ENCODE data around the gene SMIM45.

Gene SMIM45

DNA sequence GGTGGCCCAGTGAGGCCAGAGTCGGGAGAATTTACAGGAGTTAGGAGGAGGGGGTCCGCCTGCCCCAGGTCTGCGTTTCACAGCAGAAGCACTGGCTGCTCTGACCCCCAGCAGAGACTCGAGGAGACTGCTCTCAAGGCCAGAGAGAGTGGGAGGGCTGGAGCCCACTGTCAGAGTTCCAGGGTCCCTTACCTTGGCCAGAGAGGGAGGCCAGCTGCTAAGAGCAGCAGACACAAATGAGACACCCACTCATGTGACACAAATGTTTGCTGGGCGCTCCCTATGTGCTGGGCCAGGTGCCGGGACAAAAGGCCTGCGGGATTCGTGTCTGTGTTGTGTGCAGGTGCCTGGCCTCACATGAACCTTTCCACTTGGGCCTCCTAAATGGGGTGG, 22.5 kb upstream of the SMIM45 start:
- intact Hi-C loops (cut with micrococcal nuclease), result no loop called here
- H3K23ac ChIP-seq (ENCODE audit: low read depth, low read length), result no peak overlapping the region
- POLR2A ChIA-PET (ENCODE audit: unreplicated experiment), result no interaction called here
- CTCF ChIA-PET, result no interaction called here
- no peak overlapping the region for H2BK5ac ChIP-seq (ENCODE audit: low read depth, low read length, poor library complexity, severe bottlenecking)
- 80% methylated on average over 2 of the region's 8 CpGs; no CpG with 5 or more reads in 1 of the 2 experiments for WGBS, 2 experiments (ENCODE audit: extremely low coverage in 2 of 2, insufficient read length in 1 of 2)
- H4K91ac ChIP-seq (ENCODE audit: insufficient read depth, low read depth, low read length), result no peak overlapping the region
- no peaks in the 10 kb centered on the region for H3K4me1 ChIP-seq (ENCODE audit: control insufficient read depth, insufficient read depth, low read length)
- H3K18ac ChIP-seq (ENCODE audit: low read depth, low read length), result no peak overlapping the region
- in situ Hi-C loops (cut with MboI; ENCODE audit: low sequenced_read_pairs), result no loop called here
- H3K14ac ChIP-seq (replicated peaks; ENCODE audit: low read depth, low read length), result no peak overlapping the region
- H3K4ac ChIP-seq (ENCODE audit: low read depth, low read length), result no peak overlapping the region
- no peak overlapping the region for H2AFZ ChIP-seq (replicated peaks; ENCODE audit: low read length, poor library complexity)
- no peak overlapping the region for H2AK5ac ChIP-seq (ENCODE audit: low read depth, low read length)
- H2BK15ac ChIP-seq (ENCODE audit: low read depth, low read length), result no peak overlapping the region
- no peaks in the 10 kb centered on the region for H3K79me1 ChIP-seq (ENCODE audit: low read depth in 1 of 2, low read length in 2 of 2)
- H3K27me3 ChIP-seq (ENCODE audit: control insufficient read depth, insufficient read depth, low read length), result peaks cover 15% of the 10 kb centered on the region
- no peak overlapping the region for H4K5ac ChIP-seq (ENCODE audit: low read depth, low read length)
- H4K8ac ChIP-seq (ENCODE audit: low read depth in 2 of 2, low read length in 2 of 2), result no peak overlapping the region
- TF ChIP-seq CHD1 (IDR thresholded peaks at IDR 0.05; ENCODE audit: low read depth, low read length), result no peak
- no peak for TF ChIP-seq FOS (IDR thresholded peaks at IDR 0.05; ENCODE audit: low read depth, low read length)
- TF ChIP-seq CEBPB (IDR thresholded peaks at IDR 0.05; ENCODE audit: low read depth, low read length), result no peak
- TF ChIP-seq MXI1 (IDR thresholded peaks at IDR 0.05; ENCODE audit: borderline replicate concordance, low read depth, low read length), result no peak
- no peak for TF ChIP-seq NFE2L2 (IDR thresholded peaks at IDR 0.05; ENCODE audit: low read depth, low read length)
- TF ChIP-seq USF2 (IDR thresholded peaks at IDR 0.05; ENCODE audit: low read depth, low read length), result no peak
- no peak for TF ChIP-seq MAZ (IDR thresholded peaks at IDR 0.05; ENCODE audit: borderline replicate concordance, low read depth, low read length)
- no peak for TF ChIP-seq POLR2A (IDR thresholded peaks at IDR 0.05; ENCODE audit: low read depth, low read length)
- TF ChIP-seq, protein P1, sequence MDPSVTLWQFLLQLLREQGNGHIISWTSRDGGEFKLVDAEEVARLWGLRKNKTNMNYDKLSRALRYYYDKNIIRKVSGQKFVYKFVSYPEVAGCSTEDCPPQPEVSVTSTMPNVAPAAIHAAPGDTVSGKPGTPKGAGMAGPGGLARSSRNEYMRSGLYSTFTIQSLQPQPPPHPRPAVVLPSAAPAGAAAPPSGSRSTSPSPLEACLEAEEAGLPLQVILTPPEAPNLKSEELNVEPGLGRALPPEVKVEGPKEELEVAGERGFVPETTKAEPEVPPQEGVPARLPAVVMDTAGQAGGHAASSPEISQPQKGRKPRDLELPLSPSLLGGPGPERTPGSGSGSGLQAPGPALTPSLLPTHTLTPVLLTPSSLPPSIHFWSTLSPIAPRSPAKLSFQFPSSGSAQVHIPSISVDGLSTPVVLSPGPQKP (IDR thresholded peaks at IDR 0.05; ENCODE audit: borderline replicate concordance, low read depth, low read length), result no peak
- TF ChIP-seq, protein P2, sequence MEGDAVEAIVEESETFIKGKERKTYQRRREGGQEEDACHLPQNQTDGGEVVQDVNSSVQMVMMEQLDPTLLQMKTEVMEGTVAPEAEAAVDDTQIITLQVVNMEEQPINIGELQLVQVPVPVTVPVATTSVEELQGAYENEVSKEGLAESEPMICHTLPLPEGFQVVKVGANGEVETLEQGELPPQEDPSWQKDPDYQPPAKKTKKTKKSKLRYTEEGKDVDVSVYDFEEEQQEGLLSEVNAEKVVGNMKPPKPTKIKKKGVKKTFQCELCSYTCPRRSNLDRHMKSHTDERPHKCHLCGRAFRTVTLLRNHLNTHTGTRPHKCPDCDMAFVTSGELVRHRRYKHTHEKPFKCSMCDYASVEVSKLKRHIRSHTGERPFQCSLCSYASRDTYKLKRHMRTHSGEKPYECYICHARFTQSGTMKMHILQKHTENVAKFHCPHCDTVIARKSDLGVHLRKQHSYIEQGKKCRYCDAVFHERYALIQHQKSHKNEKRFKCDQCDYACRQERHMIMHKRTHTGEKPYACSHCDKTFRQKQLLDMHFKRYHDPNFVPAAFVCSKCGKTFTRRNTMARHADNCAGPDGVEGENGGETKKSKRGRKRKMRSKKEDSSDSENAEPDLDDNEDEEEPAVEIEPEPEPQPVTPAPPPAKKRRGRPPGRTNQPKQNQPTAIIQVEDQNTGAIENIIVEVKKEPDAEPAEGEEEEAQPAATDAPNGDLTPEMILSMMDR (conservative IDR thresholded peaks at IDR 0.05; ENCODE audit: low read depth, low read length), result no peak
- no peak for TF ChIP-seq SMC3 (IDR thresholded peaks at IDR 0.05; ENCODE audit: low read depth, low read length)
- no peak for TF ChIP-seq RCOR1 (IDR thresholded peaks at IDR 0.05; ENCODE audit: insufficient replicate concordance, low read length)
- no peak for TF ChIP-seq BHLHE40 (IDR thresholded peaks at IDR 0.05; ENCODE audit: low read depth, low read length)
- H3K9ac ChIP-seq (ENCODE audit: low read depth, low read length), result no peak overlapping the region
- no peaks in the 10 kb centered on the region for H3K36me3 ChIP-seq (ENCODE audit: control insufficient read depth, insufficient read depth, low read length)
- no peak overlapping the region for H2BK20ac ChIP-seq (ENCODE audit: low read depth, low read length)
- H3K27ac ChIP-seq (ENCODE audit: insufficient read depth, low read length), result no peak overlapping the region
- no peak overlapping the region for H3K4me3 ChIP-seq (ENCODE audit: insufficient read depth, low read depth, low read length)
- no peak overlapping the region for H3K4me2 ChIP-seq (ENCODE audit: low read depth, low read length)
- no peak overlapping the region for H2BK120ac ChIP-seq (ENCODE audit: low read depth, low read length)
- dilution Hi-C loops (cut with HindIII; ENCODE audit: low sequenced_read_pairs, unreplicated experiment), result no loop called here
- BruUV-seq (replicated peaks), result no TSS peak
- H3K56ac ChIP-seq (ENCODE audit: extremely low read depth, insufficient read depth, low read length), result no peak overlapping the region
- peak overlapping the region; percentile 72 for H2AK9ac ChIP-seq (replicated peaks; ENCODE audit: low read depth, low read length, poor library complexity)
- H4K20me1 ChIP-seq (ENCODE audit: insufficient read depth, low read length), result no peaks in the 10 kb centered on the region; the same call in 1 of the 2 replicates
- ATAC-seq (ENCODE audit: low read depth) (no peak), DNase-seq (no peak)
- H3K9me1 ChIP-seq (ENCODE audit: insufficient read depth, low read length), result no peaks in the 10 kb centered on the region
- no peaks in the 10 kb centered on the region for H3K9me3 ChIP-seq (ENCODE audit: control insufficient read depth, insufficient read depth, low read length)

All from IMR-90 (cell line).